Uterus (tissue), 4 donors: ENCODE measurements around the gene RTN1. TPM values are rescaled to one million over a fixed set of nuclear protein-coding genes. Genes with fewer than 3 reads are reported as not detected.
"Not testable (repeated sequence)": the region's sequence is repeated elsewhere in the genome, so short reads cannot be mapped to it uniquely, and the experiment has no call there.

ENCODE experiments used
- DNase-seq, 2 donors: peaks; one replicate each; pipeline ENCODE4 v3.0.0-alpha.2; 2019 to 2020
- H3K27ac ChIP-seq, 2 donors: fragments of 200-600 bp; sonication (generic); 1 replicate in 1 of 2; 2 replicates in 1 of 2; pipeline ENCODE4 v1.5.1; 2016 to 2018
- H3K27me3 ChIP-seq, 2 donors: fragments of 200-600 bp; sonication (generic); one replicate each; pipeline ENCODE4 v1.5.1; 2018 to 2019; ENCODE audit warnings: control low read depth in 1 of 2
- H3K36me3 ChIP-seq, 2 donors: fragments of 200-600 bp; sonication (generic); one replicate each; pipeline ENCODE4 v1.5.1; 2019; ENCODE audit warnings: control low read depth in 1 of 2
- H3K4me1 ChIP-seq, 2 donors: fragments of 200-600 bp; sonication (generic); one replicate each; pipeline ENCODE4 v1.5.1; 2018 to 2019; ENCODE audit warnings: control low read depth in 1 of 2
- H3K4me3 ChIP-seq, 2 donors: fragments of 200-600 bp; sonication (generic); 1 replicate in 1 of 2; 2 replicates in 1 of 2; pipeline ENCODE4 v1.5.1; 2018 to 2019; ENCODE audit warnings: mild to moderate bottlenecking in 1 of 2
- H3K9me3 ChIP-seq, 2 donors: fragments of 200-600 bp; sonication (generic); one replicate each; pipeline ENCODE4 v1.5.1; 2019; ENCODE audit warnings: control low read depth in 1 of 2
- CTCF ChIP-seq, 4 experiments: fragments of 200-600 bp in 2 of 4; fragments of 450-650 bp in 2 of 4; sonication (generic) in 2 of 4; IDR thresholded peaks; one replicate each; pipeline ENCODE4 v1.5.1; 2016 to 2019; ENCODE audit warnings: antibody characterized with exemption in 4 of 4, mild to moderate bottlenecking in 2 of 4, moderate library complexity in 1 of 4
- POLR2A ChIP-seq, 2 donors: fragments of 450-650 bp; IDR thresholded peaks; one replicate each; pipeline ENCODE4 v1.6.1; 2016; ENCODE audit warnings: antibody characterized with exemption in 2 of 2, mild to moderate bottlenecking in 1 of 2, moderate library complexity in 1 of 2
- intact Hi-C: fragments of 100-400 bp; cut with DNase I; formaldehyde crosslinking; loops from one replicate; pipeline ENCODE4 v1.15.1; 2023; ENCODE audit warnings: low total_unique reads
- total RNA-seq, 4 donors: library from RNA; depleted of rRNA in 3 of 4; stranded (reverse); fragments of >200 nt in 3 of 4; gene quantifications; one replicate each; pipeline versions ENCODE4 v1.1.0 to v1.2.4, GENCODE V29; 2014 to 2023
- donor health status: DM: yes; HTN: yes; CAD: no.

The RTN1 gene
- total RNA-seq, 4 donors from 2014 or later: 0.26 to 14.4 (median 7.5) TPM

GRCh38 chr14:59677771-59678231 is 192.8 kb downstream of the RTN1 start:
- Histone ChIP-seq H3K4me1 (no peaks in the 10 kb centered on the region), H3K36me3 (no peaks in the 10 kb centered on the region), H3K27me3 (no peaks in the 10 kb centered on the region), H3K9me3 (no peaks in the 10 kb centered on the region), H3K27ac (no peak overlapping the region), H3K4me3 (no peak overlapping the region)
- intact Hi-C loops: no loop called here
- no peak for DNase-seq
- TF ChIP-seq POLR2A (IDR thresholded peaks at IDR 0.05) (no peak), CTCF (IDR thresholded peaks at IDR 0.05) (no peak)

GRCh38 chr14:59675394-59675793 is 195.2 kb downstream of the RTN1 start:
- no peaks in the 10 kb centered on the region for H3K4me1 ChIP-seq
- H3K4me3 ChIP-seq: no peak overlapping the region
- intact Hi-C loops: no loop called here
- DNase-seq: no peak
- no peaks in the 10 kb centered on the region for H3K27me3 ChIP-seq
- TF ChIP-seq CTCF (IDR thresholded peaks at IDR 0.05): no peak
- H3K36me3 ChIP-seq: no peaks in the 10 kb centered on the region
- H3K27ac ChIP-seq: no peak overlapping the region
- H3K9me3 ChIP-seq: no peaks in the 10 kb centered on the region

GRCh38 chr14:59664741-59665140 is 205.8 kb downstream of the RTN1 start:
- no peaks in the 10 kb centered on the region for H3K27me3 ChIP-seq
- no peaks in the 10 kb centered on the region for H3K36me3 ChIP-seq
- intact Hi-C loops: no loop called here
- H3K4me1 ChIP-seq: no peaks in the 10 kb centered on the region
- no peaks in the 10 kb centered on the region for H3K9me3 ChIP-seq
- no peak overlapping the region for H3K27ac ChIP-seq
- TF ChIP-seq CTCF (IDR thresholded peaks at IDR 0.05) (no peak), POLR2A (IDR thresholded peaks at IDR 0.05) (no peak)
- no peak for DNase-seq
- H3K4me3 ChIP-seq: no peak overlapping the region

- intact Hi-C loops: no loop called here
- no peaks in the 10 kb centered on the region for H3K27me3 ChIP-seq
- TF ChIP-seq POLR2A (IDR thresholded peaks at IDR 0.05) (no peak), CTCF (IDR thresholded peaks at IDR 0.05) (no peak)
- no peaks in the 10 kb centered on the region for H3K36me3 ChIP-seq
- H3K9me3 ChIP-seq: peaks cover 0 to 1% of the 10 kb centered on the region in 2 donors
- no peak for DNase-seq
- H3K27ac ChIP-seq: no peak overlapping the region
- H3K4me1 ChIP-seq: no peaks in the 10 kb centered on the region
- H3K4me3 ChIP-seq: no peak overlapping the region
Observed at GRCh38 chr14:59657769-59658168, 212.8 kb downstream of the RTN1 start.

GRCh38 chr14:59656473-59656872 is 214.1 kb downstream of the RTN1 start:
- H3K9me3 ChIP-seq: peaks cover 0 to 4% of the 10 kb centered on the region in 2 donors
- H3K4me3 ChIP-seq: no peak overlapping the region
- intact Hi-C loops: no loop called here
- no peaks in the 10 kb centered on the region for H3K4me1 ChIP-seq
- TF ChIP-seq CTCF (IDR thresholded peaks at IDR 0.05) (no peak), POLR2A (IDR thresholded peaks at IDR 0.05) (no peak)
- H3K27me3 ChIP-seq: no peaks in the 10 kb centered on the region
- H3K36me3 ChIP-seq: no peaks in the 10 kb centered on the region
- DNase-seq: no peak
- H3K27ac ChIP-seq: no peak overlapping the region

- DNase-seq, H3K27ac ChIP-seq, H3K4me1 ChIP-seq, H3K4me3 ChIP-seq, H3K36me3 ChIP-seq, intact Hi-C loops, H3K9me3 ChIP-seq, H3K27me3 ChIP-seq: not testable (repeated sequence)
Observed at GRCh38 chr14:59654131-59654530, 216.4 kb downstream of the RTN1 start.

- intact Hi-C loops, H3K4me3 ChIP-seq, H3K27ac ChIP-seq, DNase-seq, H3K27me3 ChIP-seq, H3K9me3 ChIP-seq, H3K36me3 ChIP-seq, H3K4me1 ChIP-seq: not testable (repeated sequence)
Observed at GRCh38 chr14:59646832-59647231, 223.7 kb downstream of the RTN1 start.
